CD4-positive, alpha-beta T cell (primary cell): ENCODE data around the gene CMTM4. TPM values are rescaled to one million over a fixed set of nuclear protein-coding genes. Genes with fewer than 3 reads are reported as not detected.

ENCODE experiments used
- ATAC-seq: fragments of 200-7000 bp; cut with Tn5 transposase; one replicate; pipeline ENCODE4 v1.10.0; 2022; ENCODE audit warnings: mild to moderate bottlenecking; ENCODE audit not compliant: poor library complexity
- CTCF ChIA-PET: fragments of 350-600 bp; sonication (Branson Sonifier 250); formaldehyde crosslinking; loops from one replicate; lab custom pipeline; 2021; ENCODE audit warnings: antibody characterized with exemption, inconsistent platforms; lab: Charles Lee
- POLR2A ChIA-PET: fragments of 350-600 bp; sonication (Branson Sonifier 250); formaldehyde crosslinking; loops from one replicate; lab custom pipeline; 2021; ENCODE audit warnings: antibody characterized with exemption, inconsistent platforms; lab: Charles Lee
- DNase-seq, 14 experiments: peaks; one replicate each; pipeline ENCODE4 v3.0.0-alpha.2; 2013 to 2020; ENCODE audit warnings: mixed read lengths in 2 of 14
- H3K27ac ChIP-seq, 2 donors: one replicate each; pipeline versions ENCODE4 v1.5.1 to v1.7.0; 2013; ENCODE audit warnings: low read length in 2 of 2, low read depth in 1 of 2, mild to moderate bottlenecking in 1 of 2
- H3K27me3 ChIP-seq, 2 experiments: 1 replicate in 1 of 2; 2 replicates in 1 of 2; pipeline versions ENCODE4 v1.6.1 to v1.7.0; 2013; ENCODE audit warnings: low read length in 2 of 2, control low read depth in 1 of 2, mild to moderate bottlenecking in 1 of 2, moderate library complexity in 1 of 2; ENCODE audit not compliant: insufficient read depth in 2 of 2, control insufficient read depth in 1 of 2
- H3K36me3 ChIP-seq: one replicate; pipeline ENCODE4 v1.6.1; 2013; ENCODE audit warnings: low read length, control low read depth; ENCODE audit not compliant: insufficient read depth
- H3K4me1 ChIP-seq: one replicate; pipeline ENCODE4 v1.6.1; 2013; ENCODE audit warnings: low read length, control low read depth; ENCODE audit not compliant: insufficient read depth
- H3K4me3 ChIP-seq: one replicate; pipeline ENCODE4 v1.5.1; 2013; ENCODE audit warnings: mild to moderate bottlenecking, low read length, moderate library complexity
- H3K9me3 ChIP-seq, 2 experiments: 1 replicate in 1 of 2; 2 replicates in 1 of 2; pipeline versions ENCODE4 v1.6.1 to v1.7.0; 2013; ENCODE audit warnings: low read length in 2 of 2, mild to moderate bottlenecking in 2 of 2, control low read depth in 1 of 2, moderate library complexity in 1 of 2; ENCODE audit not compliant: control insufficient read depth in 1 of 2, insufficient read depth in 1 of 2
- H3K27ac Mint-ChIP-seq: one replicate; pipeline ENCODE4 v1.8.0; 2020; ENCODE audit warnings: mixed read lengths
- H3K27me3 Mint-ChIP-seq: one replicate; pipeline ENCODE4 v1.8.0; 2021; ENCODE audit warnings: mixed read lengths
- H3K36me3 Mint-ChIP-seq: one replicate; pipeline ENCODE4 v1.8.0; 2021; ENCODE audit warnings: low read depth, mixed read lengths
- H3K4me1 Mint-ChIP-seq: one replicate; pipeline ENCODE4 v1.8.0; 2021; ENCODE audit warnings: low read depth, mixed read lengths
- H3K4me3 Mint-ChIP-seq: one replicate; pipeline ENCODE4 v1.8.0; 2020; ENCODE audit warnings: mild to moderate bottlenecking, mixed read lengths
- H3K9me3 Mint-ChIP-seq: one replicate; pipeline ENCODE4 v1.8.0; 2020; ENCODE audit warnings: mixed read lengths
- intact Hi-C, 2 experiments: fragments of 100-400 bp; cut with DNase I in 1 of 2; cut with micrococcal nuclease in 1 of 2; formaldehyde crosslinking; loops; one replicate each; pipeline versions ENCODE4 v1.15.1 to v1.9.0; 2023 to 2025; cut with DNase I, micrococcal nuclease
- total RNA-seq, 174 experiments: library from RNA in 2 of 174; stranded (reverse) in 2 of 174; gene quantifications; one replicate each; pipeline ENCODE4 v1.2.3 and lab custom pipeline; 2021 to 2026
- TF ChIP-seq, protein P1 (sequence below): fragments of 200-600 bp; IDR thresholded peaks from one replicate; pipeline ENCODE4 v1.8.0; 2022; ENCODE audit warnings: antibody characterized with exemption, mild to moderate bottlenecking

Gene CMTM4
- total RNA-seq, 2 experiments from 2014 or later: 1.1 to 1.6 TPM

DNA sequence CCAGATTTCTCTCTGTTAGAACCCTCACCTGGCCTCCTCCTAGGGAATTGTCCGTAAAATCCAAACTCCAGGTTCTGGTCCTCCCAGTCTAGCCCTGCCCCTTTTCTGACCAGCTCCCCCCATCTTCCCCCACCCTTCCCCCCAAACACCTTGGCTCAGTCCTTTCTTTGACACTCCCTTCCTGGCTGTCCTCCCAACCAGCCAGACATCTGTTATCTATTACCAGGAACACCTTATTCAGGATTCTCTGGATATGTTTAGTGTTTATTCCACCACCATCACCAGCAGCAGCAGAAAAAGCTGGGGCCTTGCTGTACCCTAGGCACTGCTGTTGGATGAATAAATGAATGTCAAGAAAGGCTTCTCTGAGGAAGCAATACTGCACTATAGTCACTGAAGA lies 96.1 kb downstream of the CMTM4 start:
- DNase-seq (no peak), ATAC-seq (no peak)
- Histone ChIP-seq H3K9me3 (peaks cover 4 to 10% of the 10 kb centered on the region in 2 experiments), H3K4me3 (no peak overlapping the region), H3K27ac (no peak overlapping the region), H3K36me3 (no peaks in the 10 kb centered on the region), H3K4me1 (peaks cover 29% of the 10 kb centered on the region), H3K27me3 (no peaks in the 10 kb centered on the region)
- H3K27me3 Mint-ChIP-seq: no peaks in the 10 kb centered on the region
- ChIA-PET CTCF (interaction anchor here (1.9 to 2.2 kb wide), 2 partner anchors 8 to 11 kb away, joined by 9 to 11 read pairs; no protein-coding TSS in a partner anchor), POLR2A (interaction anchor here (1.5 kb wide), 1 partner anchor 10 kb away, joined by 5 read pairs; no protein-coding TSS in a partner anchor)
- peaks cover 10% of the 10 kb centered on the region for H3K36me3 Mint-ChIP-seq
- intact Hi-C loops: no loop called here
- H3K4me3 Mint-ChIP-seq: peak overlapping the region; percentile 30
- no peaks in the 10 kb centered on the region for H3K9me3 Mint-ChIP-seq
- peak overlapping the region; percentile 45 for H3K27ac Mint-ChIP-seq
- TF ChIP-seq, protein P1, sequence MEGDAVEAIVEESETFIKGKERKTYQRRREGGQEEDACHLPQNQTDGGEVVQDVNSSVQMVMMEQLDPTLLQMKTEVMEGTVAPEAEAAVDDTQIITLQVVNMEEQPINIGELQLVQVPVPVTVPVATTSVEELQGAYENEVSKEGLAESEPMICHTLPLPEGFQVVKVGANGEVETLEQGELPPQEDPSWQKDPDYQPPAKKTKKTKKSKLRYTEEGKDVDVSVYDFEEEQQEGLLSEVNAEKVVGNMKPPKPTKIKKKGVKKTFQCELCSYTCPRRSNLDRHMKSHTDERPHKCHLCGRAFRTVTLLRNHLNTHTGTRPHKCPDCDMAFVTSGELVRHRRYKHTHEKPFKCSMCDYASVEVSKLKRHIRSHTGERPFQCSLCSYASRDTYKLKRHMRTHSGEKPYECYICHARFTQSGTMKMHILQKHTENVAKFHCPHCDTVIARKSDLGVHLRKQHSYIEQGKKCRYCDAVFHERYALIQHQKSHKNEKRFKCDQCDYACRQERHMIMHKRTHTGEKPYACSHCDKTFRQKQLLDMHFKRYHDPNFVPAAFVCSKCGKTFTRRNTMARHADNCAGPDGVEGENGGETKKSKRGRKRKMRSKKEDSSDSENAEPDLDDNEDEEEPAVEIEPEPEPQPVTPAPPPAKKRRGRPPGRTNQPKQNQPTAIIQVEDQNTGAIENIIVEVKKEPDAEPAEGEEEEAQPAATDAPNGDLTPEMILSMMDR: no peak
- H3K4me1 Mint-ChIP-seq: peaks cover 47% of the 10 kb centered on the region

DNA sequence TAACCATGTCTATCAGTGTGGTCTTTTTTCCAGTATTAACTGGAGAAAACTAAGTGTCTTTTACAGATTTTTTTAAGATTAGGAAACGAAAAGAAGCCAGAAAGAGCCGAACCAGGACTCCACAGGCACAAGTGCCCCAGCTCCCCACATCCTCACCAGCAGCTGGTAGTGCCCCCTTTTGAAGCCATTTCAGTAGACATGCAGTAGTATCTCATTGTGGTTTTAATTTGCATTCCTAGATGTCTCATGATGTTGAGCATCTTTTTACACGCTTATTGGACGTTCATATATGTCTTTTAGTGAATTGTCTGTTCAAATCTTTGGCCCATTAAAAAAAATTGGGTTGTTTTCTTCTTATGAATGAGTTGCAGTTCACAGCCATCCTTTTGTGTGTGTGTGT lies 96.8 kb downstream of the CMTM4 start:
- Mint-ChIP-seq H3K27ac (peak overlapping the region; percentile 34), H3K36me3 (peaks cover 10% of the 10 kb centered on the region), H3K4me1 (peaks cover 50% of the 10 kb centered on the region), H3K9me3 (no peaks in the 10 kb centered on the region), H3K27me3 (no peaks in the 10 kb centered on the region), H3K4me3 (no peak overlapping the region)
- DNase-seq: peak in 2 of 14 experiments; percentile 23 to 33
- H3K4me3 ChIP-seq: no peak overlapping the region
- TF ChIP-seq, protein P1: no peak
- CTCF ChIA-PET: interaction anchor here (1.9 to 2.2 kb wide), 2 partner anchors 9 to 10 kb away, joined by 9 to 11 read pairs; no protein-coding TSS in a partner anchor
- POLR2A ChIA-PET: interaction anchor here (1.1 to 1.5 kb wide), 2 partner anchors 10 to 29 kb away, joined by 4 to 5 read pairs; no protein-coding TSS in a partner anchor
- peaks cover 27% of the 10 kb centered on the region for H3K4me1 ChIP-seq
- H3K36me3 ChIP-seq: no peaks in the 10 kb centered on the region
- no peaks in the 10 kb centered on the region for H3K27me3 ChIP-seq
- no peak for ATAC-seq
- intact Hi-C loops: no loop called here
- peaks cover 4 to 10% of the 10 kb centered on the region in 2 experiments for H3K9me3 ChIP-seq
- H3K27ac ChIP-seq: no peak overlapping the region

DNA sequence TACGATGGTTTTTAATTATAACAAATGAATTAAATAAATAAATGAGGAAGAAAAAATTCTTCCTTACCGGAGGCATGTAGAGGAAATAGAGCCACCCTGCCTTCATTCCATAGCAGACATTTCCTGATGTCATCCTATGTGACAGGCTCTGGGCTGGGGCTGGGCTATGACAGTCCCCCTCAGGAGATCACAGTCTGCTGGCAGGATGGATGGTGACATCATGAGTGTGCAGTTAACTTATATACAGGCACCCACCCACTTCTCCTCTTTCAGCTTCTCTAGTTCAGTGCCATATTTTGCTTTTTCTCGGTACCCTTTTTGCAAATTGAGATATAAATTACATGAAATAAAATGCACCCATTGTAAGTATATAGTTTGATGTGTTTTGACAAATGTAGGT lies 98.4 kb downstream of the CMTM4 start:
- DNase-seq (no peak), ATAC-seq (peak; percentile 57)
- H3K4me3 ChIP-seq: no peak overlapping the region
- POLR2A ChIA-PET: interaction anchor here (0.6 to 1.2 kb wide), 4 partner anchors 9 to 46 kb away, joined by 3 to 4 read pairs (median 3); partner anchors contain the start of gene CKLF
- peak overlapping the region; percentile 37 for H3K27ac Mint-ChIP-seq
- TF ChIP-seq, protein P1: no peak
- peaks cover 4 to 10% of the 10 kb centered on the region in 2 experiments for H3K9me3 ChIP-seq
- no peak overlapping the region for H3K27ac ChIP-seq
- no peaks in the 10 kb centered on the region for H3K36me3 ChIP-seq
- H3K4me3 Mint-ChIP-seq: no peak overlapping the region
- CTCF ChIA-PET: interaction anchor here (0.8 to 1.8 kb wide), 4 partner anchors 9 to 51 kb away, joined by 3 to 7 read pairs (median 4); no protein-coding TSS in a partner anchor
- peaks cover 40% of the 10 kb centered on the region for H3K4me1 Mint-ChIP-seq
- no peaks in the 10 kb centered on the region for H3K36me3 Mint-ChIP-seq
- intact Hi-C loops: no loop called here
- peaks cover 15% of the 10 kb centered on the region for H3K4me1 ChIP-seq
- no peaks in the 10 kb centered on the region for H3K9me3 Mint-ChIP-seq
- no peaks in the 10 kb centered on the region for H3K27me3 Mint-ChIP-seq
- no peaks in the 10 kb centered on the region for H3K27me3 ChIP-seq
